ENCODE measurements around the gene CACNA1S. TPM values are rescaled to one million over a fixed set of nuclear protein-coding genes. Genes with fewer than 3 reads are reported as not detected.

CACNA1S gene
- total and polyA plus RNA-seq, 2 of the 8 experiments (the other 6 are each of a cell fraction or from before 2014, with no cell fraction given), result 0.06 TPM; not detected in 1

DNA sequence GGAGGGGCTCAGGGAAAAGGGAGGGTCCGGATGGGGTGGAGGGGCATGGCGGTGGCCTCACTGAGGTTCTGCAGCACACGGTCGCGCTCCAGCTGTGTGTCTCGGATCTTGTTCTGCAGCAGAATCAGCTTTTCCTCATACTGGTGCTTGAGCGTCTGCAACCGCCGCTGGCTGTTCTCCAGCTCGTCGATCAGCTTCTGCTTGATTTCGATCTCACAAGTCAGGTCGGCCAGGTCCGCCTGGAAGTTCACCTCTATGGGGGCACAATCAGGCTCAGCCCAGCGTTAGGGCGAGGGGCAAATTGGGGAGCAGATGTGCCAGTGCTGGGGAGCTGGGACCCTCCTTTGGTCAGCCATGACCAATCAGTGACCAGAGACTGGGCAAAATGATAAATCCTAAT, 113.9 kb downstream of the CACNA1S start:
- no peak overlapping the region for H2BK12ac ChIP-seq (ENCODE audit: low read depth, low read length)
- H3K27ac ChIP-seq (ENCODE audit: low read depth, low read length), result no peak overlapping the region
- H3K9ac ChIP-seq (replicated peaks in 1 of 4; ENCODE audit: extremely low read depth in 1 of 4, low read depth in 3 of 4, low read length in 3 of 4), result no peak overlapping the region
- no peak overlapping the region for H2BK5ac ChIP-seq (ENCODE audit: low read depth, low read length)
- no peaks in the 10 kb centered on the region for H3K4me1 ChIP-seq (replicated peaks in 1 of 4; ENCODE audit: control insufficient read depth in 3 of 4, insufficient read depth in 4 of 4, low read length in 3 of 4)
- no peak overlapping the region for H2BK120ac ChIP-seq (replicated peaks; ENCODE audit: low read depth, low read length)
- no peak overlapping the region for H3K14ac ChIP-seq (ENCODE audit: insufficient read length)
- H3K79me2 ChIP-seq (ENCODE audit: control insufficient read depth in 1 of 2, insufficient read depth in 2 of 2, low read length in 2 of 2), result no peaks in the 10 kb centered on the region
- no peak overlapping the region for H2AK5ac ChIP-seq (ENCODE audit: low read depth, low read length)
- no peak overlapping the region for H3K56ac ChIP-seq (replicated peaks; ENCODE audit: insufficient read length, low read depth, low read length)
- POLR2A ChIA-PET (ENCODE audit: partially characterized antibody), result interaction anchor here (1.1 kb wide), 1 partner anchor 27 kb away, joined by 4 read pairs; no protein-coding TSS in a partner anchor
- no peak overlapping the region for H3K4me3 ChIP-seq (ENCODE audit: extremely low read depth in 1 of 4, insufficient read depth in 2 of 4, low read depth in 3 of 4, low read length in 4 of 4)
- no peaks in the 10 kb centered on the region for H3K79me1 ChIP-seq (ENCODE audit: low read depth, low read length)
- H3K18ac ChIP-seq (ENCODE audit: extremely low read depth, low read length), result no peak overlapping the region
- DNase-seq (ENCODE audit: low read depth in 1 of 2, low spot score in 2 of 2) (no peak), FAIRE-seq (no peak)
- H2AFZ ChIP-seq (ENCODE audit: low read length), result no peak overlapping the region
- H3K23ac ChIP-seq (ENCODE audit: insufficient read length), result no peak overlapping the region
- H2BK20ac ChIP-seq (ENCODE audit: low read length), result no peak overlapping the region
- no peak overlapping the region for H2BK15ac ChIP-seq (ENCODE audit: low read length)
- H3K9me3 ChIP-seq (ENCODE audit: insufficient read depth in 2 of 2, low read depth in 1 of 2, low read length in 1 of 2), result no peaks in the 10 kb centered on the region
- WGBS, 2 experiments (ENCODE audit: extremely low coverage in 1 of 2, insufficient coverage in 1 of 2, insufficient read length in 1 of 2, insufficient replicate concordance in 2 of 2, low coverage in 1 of 2, low lambda C conversion rate in 2 of 2, missing lambda C conversion rate in 1 of 2), result 94% methylated on average over 15 of the region's 16 CpGs; no CpG with 5 or more reads in 1 of the 2 experiments
- CTCF ChIA-PET (ENCODE audit: partially characterized antibody), result interaction anchor here (0.8 to 28.1 kb wide), 9 partner anchors 8 to 121 kb away, joined by 3 to 532 read pairs (median 4); partner anchors contain the start of gene KIF21B
- peaks cover 0 to 5% of the 10 kb centered on the region in 2 experiments for H4K20me1 ChIP-seq (replicated peaks in 1 of 2; ENCODE audit: control insufficient read depth in 1 of 2, insufficient read depth in 2 of 2, low read length in 2 of 2)
- no peak overlapping the region for H4K5ac ChIP-seq (ENCODE audit: insufficient read length, low read depth, low read length)
- H3K27me3 ChIP-seq (replicated peaks in 1 of 4; ENCODE audit: control insufficient read depth in 3 of 4, extremely low read depth in 1 of 4, insufficient read depth in 3 of 4, low read length in 3 of 4), result no peaks in the 10 kb centered on the region
- peaks cover 0 to 14% (median 3%) of the 10 kb centered on the region in 4 experiments; a peak in 6 of 8 replicates for H3K36me3 ChIP-seq (ENCODE audit: control insufficient read depth in 2 of 4, insufficient read depth in 4 of 4, low read length in 3 of 4)
- no peak overlapping the region for H4K8ac ChIP-seq (ENCODE audit: extremely low read depth, insufficient read depth, low read length)
- H3K4me2 ChIP-seq (ENCODE audit: insufficient read depth in 1 of 2, low read depth in 2 of 2, low read length in 2 of 2), result no peak overlapping the region
- no peaks in the 10 kb centered on the region for H3K23me2 ChIP-seq (ENCODE audit: low read depth, low read length)
- H4K91ac ChIP-seq (replicated peaks; ENCODE audit: insufficient read length, low read length), result no peak overlapping the region
- no peak overlapping the region for H3K4ac ChIP-seq (replicated peaks; ENCODE audit: insufficient read length, low read depth, low read length)
- TF ChIP-seq, protein P1, sequence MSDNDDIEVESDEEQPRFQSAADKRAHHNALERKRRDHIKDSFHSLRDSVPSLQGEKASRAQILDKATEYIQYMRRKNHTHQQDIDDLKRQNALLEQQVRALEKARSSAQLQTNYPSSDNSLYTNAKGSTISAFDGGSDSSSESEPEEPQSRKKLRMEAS (IDR thresholded peaks at IDR 0.05), result no peak
- no peak for TF ChIP-seq NRF1 (IDR thresholded peaks at IDR 0.05; ENCODE audit: low read depth, low read length)
- TF ChIP-seq KDM5A (IDR thresholded peaks at IDR 0.05; ENCODE audit: low read length), result no peak
- no peak for TF ChIP-seq CBX8 (IDR thresholded peaks at IDR 0.05; ENCODE audit: borderline replicate concordance, low read depth, low read length)
- TF ChIP-seq SP4 (IDR thresholded peaks at IDR 0.05; ENCODE audit: low read length), result no peak
- TF ChIP-seq SIN3A (conservative IDR thresholded peaks at IDR 0.05 in 1 of 2, IDR thresholded peaks at IDR 0.05 in 1 of 2; ENCODE audit: low read depth in 1 of 2, low read length in 2 of 2), result no peak
- TF ChIP-seq SUZ12 (IDR thresholded peaks at IDR 0.05; ENCODE audit: low read length), result no peak
- no peak for TF ChIP-seq RBBP5 (IDR thresholded peaks at IDR 0.05; ENCODE audit: borderline replicate concordance, low read depth, low read length)
- TF ChIP-seq EP300 (IDR thresholded peaks at IDR 0.05; ENCODE audit: borderline replicate concordance in 1 of 2, low read depth in 2 of 2, low read length in 2 of 2), result no peak
- no peak for TF ChIP-seq CREB1 (IDR thresholded peaks at IDR 0.05)
- TF ChIP-seq BACH1 (IDR thresholded peaks at IDR 0.05; ENCODE audit: low read length), result no peak

Measured in H1 (cell line).